SU-DHL-6 (cell line): ENCODE measurements around the gene NFE2L3.

ENCODE experiments used
- H2AFZ ChIP-seq: fragments of 200-600 bp; sonication (generic); 2 replicates; pipeline ENCODE4 v1.6.1; 2014; ENCODE audit warnings: low read depth, mild to moderate bottlenecking, moderate library complexity, mixed read lengths, antibody characterized with exemption, low read length; ENCODE audit not compliant: severe bottlenecking
- H3F3A ChIP-seq: fragments of 200-600 bp; shearing (Covaris generic); 2 replicates; pipeline ENCODE4 v1.6.0; 2016; ENCODE audit warnings: antibody characterized with exemption, mild to moderate bottlenecking; ENCODE audit not compliant: insufficient read depth
- H3K27ac ChIP-seq: fragments of 200-600 bp; sonication (generic); 2 replicates; pipeline ENCODE4 v1.5.1; 2016; ENCODE audit warnings: low read depth, mild to moderate bottlenecking, low read length, moderate library complexity, mixed read lengths
- H3K27me3 ChIP-seq: fragments of 200-600 bp; sonication (generic), shearing (Covaris generic); 2 replicates; pipeline ENCODE4 v1.6.0; 2014; ENCODE audit warnings: mild to moderate bottlenecking, low read length
- H3K36me3 ChIP-seq: fragments of 200-600 bp; sonication (generic); 2 replicates; pipeline ENCODE4 v1.6.1; 2014; ENCODE audit warnings: mild to moderate bottlenecking, low read length, mixed read lengths
- H3K4me2 ChIP-seq: fragments of 300-600, 200-600 bp; shearing (Covaris generic), sonication (generic); 2 replicates; pipeline ENCODE4 v1.6.0; 2014; ENCODE audit warnings: low read length, low read depth, mild to moderate bottlenecking; ENCODE audit not compliant: poor library complexity, severe bottlenecking
- H3K4me3 ChIP-seq: fragments of 200-600 bp; sonication (generic); 2 replicates; pipeline ENCODE4 v1.5.1; 2014; ENCODE audit warnings: antibody characterized with exemption, low read length, mild to moderate bottlenecking, mixed read lengths; ENCODE audit not compliant: insufficient read depth, poor library complexity, severe bottlenecking
- H3K79me2 ChIP-seq: fragments of 200-600 bp; sonication (generic); 2 replicates; pipeline ENCODE4 v1.6.1; 2014; ENCODE audit warnings: mild to moderate bottlenecking, low read length, moderate library complexity; ENCODE audit not compliant: insufficient read depth
- H3K9ac ChIP-seq: fragments of 200-600 bp; sonication (generic); 2 replicates; pipeline ENCODE4 v1.7.0; 2014; ENCODE audit warnings: mild to moderate bottlenecking, low read length
- H3K9me2 ChIP-seq: fragments of 200-600 bp; sonication (generic); replicated peaks from 2 replicates; pipeline ENCODE4 v1.6.1; 2014; ENCODE audit warnings: low read length; ENCODE audit not compliant: insufficient read depth
- H3K9me3 ChIP-seq: fragments of 200-600 bp; sonication (generic); 2 replicates; pipeline ENCODE4 v1.6.1; 2014; ENCODE audit warnings: low read length, mixed read lengths; ENCODE audit not compliant: insufficient read depth
- H4K20me1 ChIP-seq: fragments of 200-600 bp; sonication (generic); 2 replicates; pipeline ENCODE4 v1.6.1; 2014; ENCODE audit warnings: low read depth, mild to moderate bottlenecking, antibody characterized with exemption, low read length, moderate library complexity, mixed read lengths
- CTCF ChIP-seq: fragments of 200-600 bp; sonication (generic); IDR thresholded peaks from one replicate; pipeline ENCODE4 v1.5.1; 2017; ENCODE audit warnings: antibody characterized with exemption, mild to moderate bottlenecking, low read length, moderate library complexity; ENCODE audit not compliant: insufficient read depth, poor library complexity, severe bottlenecking
- EZH2phosphoT487 ChIP-seq: fragments of 200-600 bp; sonication (generic), shearing (Covaris generic); conservative IDR thresholded peaks from 2 replicates; pipeline ENCODE4 v1.6.1; 2018; ENCODE audit warnings: mild to moderate bottlenecking, antibody characterized with exemption, low read length, moderate library complexity, mixed read lengths

The NFE2L3 gene

DNA sequence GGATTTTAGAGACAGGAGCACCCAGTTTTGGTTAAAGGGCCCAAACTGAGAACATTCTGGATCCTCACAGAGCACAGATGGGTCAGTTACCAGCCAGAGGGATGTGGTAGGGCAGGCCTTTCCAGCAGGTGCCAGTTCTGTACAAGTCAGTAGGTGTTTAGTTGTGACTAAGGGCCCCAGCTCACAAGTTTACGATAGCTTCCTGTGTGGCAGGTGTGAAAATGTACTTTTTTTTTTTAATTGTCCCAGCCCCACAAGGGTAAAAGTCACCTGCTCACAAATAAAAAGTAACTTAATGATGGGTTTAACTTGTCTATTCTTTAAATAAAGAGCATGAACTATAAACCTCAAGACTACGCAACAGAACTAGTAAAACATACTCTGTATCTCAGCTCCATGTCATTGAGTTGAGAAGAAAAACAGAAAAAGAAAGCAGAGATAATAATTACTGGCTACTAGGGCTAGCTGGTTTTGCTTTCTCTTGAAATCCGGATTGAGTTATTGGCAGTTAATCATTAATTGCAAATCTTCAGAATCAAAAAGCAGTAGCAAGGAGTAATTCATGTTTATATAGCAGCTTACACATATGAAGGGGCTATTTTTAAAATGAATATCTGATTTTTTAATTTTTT is 15.4 kb downstream of the NFE2L3 start:
- Histone ChIP-seq H3K4me3 (no peak overlapping the region), H3K79me2 (no peaks in the 10 kb centered on the region)

DNA sequence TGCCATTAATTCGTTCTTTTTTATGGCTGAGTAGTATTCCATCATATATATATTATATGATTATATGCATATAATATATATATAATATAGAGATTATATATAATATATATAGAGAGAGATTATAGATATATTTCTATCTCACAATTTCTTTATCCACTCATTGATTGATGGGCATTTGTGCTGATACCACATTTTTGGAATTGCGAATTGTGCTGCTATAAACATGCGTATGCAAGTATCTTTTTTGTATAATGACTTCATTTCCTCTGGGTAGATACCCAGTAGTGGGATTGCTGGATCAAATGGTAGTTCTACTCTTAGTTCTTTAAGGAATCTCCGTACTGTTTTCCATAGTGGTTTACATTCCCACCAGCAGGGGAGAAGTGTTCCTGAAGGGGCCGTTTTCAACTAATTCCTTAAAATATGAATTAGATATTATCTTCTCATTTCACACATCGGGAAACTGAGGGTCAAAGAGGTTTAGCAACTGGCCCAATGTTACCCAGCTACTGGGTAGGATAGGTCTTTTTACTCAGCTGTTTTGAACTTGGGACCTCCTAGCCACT is 16.5 kb downstream of the NFE2L3 start:
- Histone ChIP-seq H3K79me2 (no peaks in the 10 kb centered on the region), H3K27me3 (no peaks in the 10 kb centered on the region), H3K4me3 (no peak overlapping the region), H3K9ac (no peak overlapping the region), H4K20me1 (no peaks in the 10 kb centered on the region), H3K9me2 (no peaks in the 10 kb centered on the region), H3K36me3 (no peaks in the 10 kb centered on the region), H3K4me2 (no peak overlapping the region), H2AFZ (no peak overlapping the region), H3K27ac (no peak overlapping the region), H3F3A (0 out of 2 replicates have a peak, but pooled peaks cover 3% of the 10 kb centered on the region), H3K9me3 (no peaks in the 10 kb centered on the region)
- TF ChIP-seq CTCF = no peak
- TF ChIP-seq EZH2phosphoT487 = no peak

More for the DNA sequence above, 15.4 kb downstream of the NFE2L3 start:
- Histone ChIP-seq H3K9ac (no peak overlapping the region), H3K36me3 (no peaks in the 10 kb centered on the region), H2AFZ (no peak overlapping the region), H3K27ac (no peak overlapping the region), H4K20me1 (no peaks in the 10 kb centered on the region), H3K27me3 (no peaks in the 10 kb centered on the region), H3K9me2 (no peaks in the 10 kb centered on the region), H3K9me3 (no peaks in the 10 kb centered on the region), H3F3A (0 out of 2 replicates have a peak, but pooled peaks cover 3% of the 10 kb centered on the region), H3K4me2 (no peak overlapping the region)
- TF ChIP-seq CTCF (no peak), EZH2phosphoT487 (no peak)

- Histone ChIP-seq H3F3A (0 out of 2 replicates have a peak, but pooled peaks cover 3% of the 10 kb centered on the region), H3K9ac (no peak overlapping the region), H3K9me3 (no peaks in the 10 kb centered on the region), H3K36me3 (no peaks in the 10 kb centered on the region), H3K4me3 (no peak overlapping the region), H3K27me3 (no peaks in the 10 kb centered on the region), H3K79me2 (no peaks in the 10 kb centered on the region), H3K4me2 (no peak overlapping the region), H4K20me1 (no peaks in the 10 kb centered on the region), H3K9me2 (no peaks in the 10 kb centered on the region), H2AFZ (no peak overlapping the region), H3K27ac (no peak overlapping the region)
- no peak for TF ChIP-seq EZH2phosphoT487
- no peak for TF ChIP-seq CTCF
Observed at GRCh38 chr7:26169271-26169670, 17.3 kb downstream of the NFE2L3 start.
